H1 (cell line): ENCODE measurements around the gene ESR1. TPM values are rescaled to one million over a fixed set of nuclear protein-coding genes. Genes with fewer than 3 reads are reported as not detected.
"Not testable (repeated sequence)": the region's sequence is repeated elsewhere in the genome, so short reads cannot be mapped to it uniquely, and the experiment has no call there.

Experiments used
- CTCF ChIA-PET: fragments of 300-600 bp; sonication (Branson Sonifier 250); formaldehyde crosslinking; loops from one replicate; lab custom pipeline; 2021; ENCODE audit not compliant: partially characterized antibody; lab: Charles Lee
- POLR2A ChIA-PET: fragments of 300-600 bp; sonication (Branson Sonifier 250); formaldehyde crosslinking; loops from one replicate; lab custom pipeline; 2021; ENCODE audit warnings: inconsistent platforms; ENCODE audit not compliant: partially characterized antibody; lab: Charles Lee
- DNase-seq, 2 experiments: peaks; one replicate each; pipeline versions ENCODE4 v3.0.0 to v3.0.0-alpha.2; 2010 to 2022; ENCODE audit warnings: low spot score in 2 of 2, low read depth in 1 of 2, mixed read lengths in 1 of 2
- FAIRE-seq: peaks from 2 replicates; lab custom pipeline; 2011; peaks lifted over from hg19 to GRCh38; lab: Jason Lieb, UNC
- H2AFZ ChIP-seq: 2 replicates; pipeline ENCODE4 v1.8.1; 2012; ENCODE audit warnings: low read length, inconsistent platforms
- H2AK5ac ChIP-seq: 2 replicates; pipeline ENCODE4 v1.6.1; 2013; ENCODE audit warnings: low read depth, low read length
- H2BK120ac ChIP-seq: replicated peaks from 2 replicates; pipeline ENCODE3; 2013; ENCODE audit warnings: low read depth, low read length, inconsistent platforms
- H2BK12ac ChIP-seq: 2 replicates; pipeline ENCODE4 v1.6.1; 2013; ENCODE audit warnings: low read depth, low read length
- H2BK15ac ChIP-seq: 2 replicates; pipeline ENCODE4 v1.6.1; 2013; ENCODE audit warnings: low read length
- H2BK20ac ChIP-seq: 2 replicates; pipeline ENCODE4 v1.6.1; 2013; ENCODE audit warnings: low read length
- H2BK5ac ChIP-seq: 2 replicates; pipeline ENCODE4 v1.6.1; 2013; ENCODE audit warnings: low read depth, low read length
- H3K14ac ChIP-seq: 2 replicates; pipeline ENCODE4 v1.6.1; 2013; ENCODE audit warnings: inconsistent platforms; ENCODE audit not compliant: insufficient read length
- H3K18ac ChIP-seq: 2 replicates; pipeline ENCODE4 v1.6.1; 2013; ENCODE audit warnings: low read length; ENCODE audit errors: extremely low read depth
- H3K23ac ChIP-seq: 2 replicates; pipeline ENCODE4 v1.6.1; 2013; ENCODE audit warnings: inconsistent platforms; ENCODE audit not compliant: insufficient read length
- H3K23me2 ChIP-seq: 2 replicates; pipeline ENCODE4 v1.6.1; 2013; ENCODE audit warnings: low read depth, low read length
- H3K27ac ChIP-seq: 2 replicates; pipeline ENCODE4 v1.6.1; 2011; ENCODE audit warnings: low read depth, low read length, inconsistent platforms
- H3K27me3 ChIP-seq, 4 experiments: replicated peaks in 1 of 4; 1 replicate in 1 of 4; 2 replicates in 3 of 4; pipeline versions ENCODE4 v1.6.1 to v1.8.1; 2011 to 2013; ENCODE audit warnings: low read length in 3 of 4, mild to moderate bottlenecking in 3 of 4, inconsistent platforms in 2 of 4, mixed read lengths in 2 of 4, moderate library complexity in 1 of 4; ENCODE audit not compliant: control insufficient read depth in 3 of 4, insufficient read depth in 3 of 4; ENCODE audit errors: extremely low read depth in 1 of 4
- H3K36me3 ChIP-seq, 4 experiments: 2 replicates each; pipeline versions ENCODE4 v1.6.1 to v1.8.1; 2011 to 2013; ENCODE audit warnings: mild to moderate bottlenecking in 4 of 4, low read length in 3 of 4, moderate library complexity in 2 of 4, control low read depth in 1 of 4, inconsistent platforms in 1 of 4; ENCODE audit not compliant: insufficient read depth in 4 of 4, control insufficient read depth in 2 of 4
- H3K4ac ChIP-seq: replicated peaks from 2 replicates; pipeline ENCODE3; 2013; ENCODE audit warnings: low read length, low read depth, mixed read lengths, inconsistent platforms; ENCODE audit not compliant: insufficient read length
- H3K4me1 ChIP-seq, 4 experiments: replicated peaks in 1 of 4; 1 replicate in 1 of 4; 2 replicates in 3 of 4; pipeline versions ENCODE4 v1.6.1 to v1.8.1; 2011 to 2013; ENCODE audit warnings: low read length in 3 of 4, inconsistent platforms in 2 of 4, mixed read lengths in 1 of 4; ENCODE audit not compliant: insufficient read depth in 4 of 4, control insufficient read depth in 3 of 4
- H3K4me2 ChIP-seq, 2 experiments: 2 replicates each; pipeline versions ENCODE4 v1.6.1 to v1.8.1; 2011 to 2013; ENCODE audit warnings: low read depth in 2 of 2, low read length in 2 of 2, control low read depth in 1 of 2, inconsistent platforms in 1 of 2, mild to moderate bottlenecking in 1 of 2; ENCODE audit not compliant: insufficient read depth in 1 of 2
- H3K4me3 ChIP-seq, 4 experiments: fragments of 200-600, 300-600 bp in 1 of 4; sonication (generic), shearing (Covaris generic), sonication (Bioruptor Twin) in 1 of 4; 2 replicates each; pipeline versions ENCODE4 v1.5.1 to v1.8.1; 2011 to 2016; ENCODE audit warnings: low read length in 4 of 4, low read depth in 3 of 4, control low read depth in 2 of 4, inconsistent platforms in 2 of 4, mild to moderate bottlenecking in 2 of 4, mixed read lengths in 1 of 4, moderate library complexity in 1 of 4; ENCODE audit not compliant: insufficient read depth in 2 of 4; ENCODE audit errors: extremely low read depth in 1 of 4
- H3K56ac ChIP-seq: replicated peaks from 2 replicates; pipeline ENCODE3; 2013; ENCODE audit warnings: low read depth, mild to moderate bottlenecking, mixed read lengths, low read length, inconsistent platforms; ENCODE audit not compliant: insufficient read length
- H3K79me1 ChIP-seq: 2 replicates; pipeline ENCODE4 v1.6.1; 2013; ENCODE audit warnings: low read depth, low read length, control low read depth
- H3K79me2 ChIP-seq, 2 experiments: 2 replicates each; pipeline versions ENCODE4 v1.6.1 to v1.8.1; 2012 to 2013; ENCODE audit warnings: low read length in 2 of 2, mild to moderate bottlenecking in 2 of 2, inconsistent platforms in 1 of 2; ENCODE audit not compliant: insufficient read depth in 2 of 2, control insufficient read depth in 1 of 2
- H3K9ac ChIP-seq, 4 experiments: replicated peaks in 1 of 4; 1 replicate in 1 of 4; 2 replicates in 3 of 4; pipeline versions ENCODE4 v1.6.1 to v1.8.1; 2011 to 2013; ENCODE audit warnings: low read depth in 3 of 4, low read length in 3 of 4, control low read depth in 2 of 4, mild to moderate bottlenecking in 2 of 4, moderate library complexity in 2 of 4, inconsistent platforms in 1 of 4; ENCODE audit errors: extremely low read depth in 1 of 4
- H3K9me3 ChIP-seq, 2 experiments: 2 replicates each; pipeline versions ENCODE4 v1.6.1 to v1.8.1; 2012 to 2013; ENCODE audit warnings: mild to moderate bottlenecking in 2 of 2, moderate library complexity in 2 of 2, control low read depth in 1 of 2, inconsistent platforms in 1 of 2, low read depth in 1 of 2, low read length in 1 of 2, mixed read lengths in 1 of 2; ENCODE audit not compliant: insufficient read depth in 2 of 2
- H4K20me1 ChIP-seq, 2 experiments: replicated peaks in 1 of 2; 2 replicates each; pipeline versions ENCODE3 to v1.8.1; 2011 to 2013; ENCODE audit warnings: inconsistent platforms in 2 of 2, low read length in 2 of 2, mild to moderate bottlenecking in 1 of 2; ENCODE audit not compliant: insufficient read depth in 2 of 2, control insufficient read depth in 1 of 2
- H4K5ac ChIP-seq: 2 replicates; pipeline ENCODE4 v1.6.1; 2013; ENCODE audit warnings: low read length, low read depth, mixed read lengths, inconsistent platforms; ENCODE audit not compliant: insufficient read length
- H4K8ac ChIP-seq: 2 replicates; pipeline ENCODE4 v1.8.0; 2013; ENCODE audit warnings: mild to moderate bottlenecking, moderate library complexity, low read length, inconsistent platforms; ENCODE audit not compliant: insufficient read depth; ENCODE audit errors: extremely low read depth
- H4K91ac ChIP-seq: replicated peaks from 2 replicates; pipeline ENCODE3; 2013; ENCODE audit warnings: low read length, mixed read lengths, inconsistent platforms; ENCODE audit not compliant: insufficient read length
- EZH2 ChIP-seq: fragments of 200-600 bp; sonication (generic); IDR thresholded peaks from 2 replicates; pipeline ENCODE4 v1.7.1; 2012; ENCODE audit warnings: low read depth, mild to moderate bottlenecking, moderate library complexity, low read length, inconsistent platforms; ENCODE audit not compliant: severe bottlenecking
- SP1 ChIP-seq: IDR thresholded peaks from 2 replicates; pipeline ENCODE4 v1.6.1; 2011; ENCODE audit warnings: low read depth, low read length
- TCF12 ChIP-seq: IDR thresholded peaks from 2 replicates; pipeline ENCODE4 v1.6.1; 2011; ENCODE audit warnings: low read depth, mild to moderate bottlenecking, low read length
- WGBS, 2 experiments: shearing (Covaris generic) in 1 of 2; methylation state at CpG; one replicate each; pipeline versions ENCODE4 v1.1.6 to v1.1.7; 2013 to 2015; ENCODE audit warnings: low lambda C conversion rate in 2 of 2, mixed read lengths in 2 of 2, inconsistent platforms in 1 of 2, low coverage in 1 of 2, missing lambda C conversion rate in 1 of 2; ENCODE audit not compliant: insufficient replicate concordance in 2 of 2, insufficient coverage in 1 of 2, insufficient read length in 1 of 2; ENCODE audit errors: extremely low coverage in 1 of 2, missing lambda C conversion rate in 1 of 2; 5-methylcytosine and 5-hydroxymethylcytosine counted together
- polyA plus RNA-seq, 7 experiments: library from polyadenylated mRNA; depleted of rRNA in 3 of 7; stranded (reverse) in 5 of 7; unstranded in 2 of 7; fragments of >200 nt in 5 of 7; fragments of 200-250 nt in 2 of 7; gene quantifications; 1 replicate in 5 of 7; 2 replicates in 1 of 7; 4 replicates in 1 of 7; pipeline versions ENCODE4 v1.2.1 to v1.2.3, GENCODE V29; 2011 to 2013; ENCODE audit warnings: missing spikeins in 2 of 7, mixed read lengths in 2 of 7
- total RNA-seq: library from RNA; stranded (reverse); fragmentation: NEBNext Ultra II Directional; extraction: Animal tissue kit (Norgen Biotek cat#: 25700); gene quantifications from 2 replicates; pipeline ENCODE4 v1.2.1, GENCODE V29; 2021
- TF ChIP-seq, protein P1 (sequence below): IDR thresholded peaks from 2 replicates; pipeline ENCODE4 v1.6.1; 2011; ENCODE audit warnings: low read depth, mild to moderate bottlenecking, low read length; ENCODE audit not compliant: insufficient read depth

ESR1 gene
- total and polyA plus RNA-seq, 2 of the 8 experiments (the other 6 are each of a cell fraction or from before 2014, with no cell fraction given), result 0.03 to 0.17 TPM

GRCh38 chr6:151963001-151963400 is 155.5 kb downstream of the ESR1 start (continued):
- TF ChIP-seq EZH2 (no peak), TCF12 (no peak), SP1 (no peak)
- TF ChIP-seq, protein P1, sequence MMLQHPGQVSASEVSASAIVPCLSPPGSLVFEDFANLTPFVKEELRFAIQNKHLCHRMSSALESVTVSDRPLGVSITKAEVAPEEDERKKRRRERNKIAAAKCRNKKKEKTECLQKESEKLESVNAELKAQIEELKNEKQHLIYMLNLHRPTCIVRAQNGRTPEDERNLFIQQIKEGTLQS, result no peak
- TF ChIP-seq, all 59 proteins: peak for 0

GRCh38 chr6:151964412-151964811 is 156.9 kb downstream of the ESR1 start:
- H4K5ac ChIP-seq, H3K27ac ChIP-seq, H3K27me3 ChIP-seq, CTCF ChIA-PET, H3K4ac ChIP-seq, H2BK12ac ChIP-seq, H3K79me2 ChIP-seq, H3K79me1 ChIP-seq, H2AK5ac ChIP-seq, H2AFZ ChIP-seq, H4K20me1 ChIP-seq, H3K9me3 ChIP-seq, H3K4me3 ChIP-seq, H3K36me3 ChIP-seq, H3K23me2 ChIP-seq, POLR2A ChIA-PET, H2BK5ac ChIP-seq, H3K14ac ChIP-seq, H4K91ac ChIP-seq, H2BK20ac ChIP-seq, DNase-seq, H2BK120ac ChIP-seq, FAIRE-seq, H2BK15ac ChIP-seq, H3K18ac ChIP-seq, H3K4me2 ChIP-seq, H4K8ac ChIP-seq, H3K4me1 ChIP-seq, H3K56ac ChIP-seq, H3K23ac ChIP-seq, H3K9ac ChIP-seq: not testable (repeated sequence)
- WGBS, 2 experiments, result 95% methylated on average over 4 of the region's 4 CpGs; no CpG with 5 or more reads in 1 of the 2 experiments
